ENCODE results near the gene SARM1. TPM values are rescaled to one million over a fixed set of nuclear protein-coding genes. Genes with fewer than 3 reads are reported as not detected.

The SARM1 gene
- total and polyA plus RNA-seq, 9 of the 15 experiments (the other 6 are each of a cell fraction or from before 2014, with no cell fraction given), result 0.04 to 0.55 (median 0.11) TPM; not detected in 2

GRCh38 chr17:28394337-28395116, 23.0 kb downstream of the SARM1 start:
- ChIA-PET POLR2A (interaction anchor here (0.6 to 1.9 kb wide), 8 partner anchors 9 to 725 kb away, joined by 3 to 8 read pairs (median 4); no protein-coding TSS in a partner anchor), CTCF (ENCODE audit: low intra/inter-chr PET ratio) (no interaction called here)
- no peak overlapping the region for H3K4me2 ChIP-seq (ENCODE audit: insufficient read depth, low read length)
- H3K9me1 ChIP-seq (ENCODE audit: control insufficient read depth, insufficient read depth, low read length), result no peaks in the 10 kb centered on the region
- H3K4me3 ChIP-seq, result no peak overlapping the region
- peaks cover 9 to 13% of the 10 kb centered on the region in 2 experiments; a peak in 4 of 5 replicates for H3K4me1 ChIP-seq (replicated peaks in 1 of 2; ENCODE audit: control insufficient read depth in 2 of 2, insufficient read depth in 2 of 2, low read length in 2 of 2)
- DNase-seq (ENCODE audit: extremely low read depth in 1 of 4, low spot score in 3 of 4) (peak in 1 of 4 experiments; percentile 17), FAIRE-seq (no peak), ATAC-seq (no peak)
- no peaks in the 10 kb centered on the region for H3K79me2 ChIP-seq (ENCODE audit: control insufficient read depth, insufficient read depth, low read length)
- intact Hi-C loops (cut with micrococcal nuclease) (no loop called here), in situ Hi-C loops (cut with MboI) (no loop called here)
- no peak overlapping the region for H3K27ac ChIP-seq (ENCODE audit: extremely low read depth, low read depth, low read length)
- H3K9ac ChIP-seq (ENCODE audit: insufficient read depth in 1 of 2, low read depth in 2 of 2, low read length in 2 of 2), result no peak overlapping the region
- 14% methylated on average over 7 of the region's 7 CpGs for WGBS (ENCODE audit: insufficient coverage, low coverage, missing lambda C conversion rate)
- H3K27me3 ChIP-seq (ENCODE audit: control insufficient read depth in 2 of 2, insufficient read depth in 2 of 2, low read length in 2 of 2), result no peaks in the 10 kb centered on the region
- no peaks in the 10 kb centered on the region for H3K9me3 ChIP-seq (replicated peaks; ENCODE audit: control insufficient read depth, insufficient read depth, low read depth, low read length)
- 0 out of 2 replicates have a peak, but pooled peaks cover 8% of the 10 kb centered on the region for H4K20me1 ChIP-seq (replicated peaks; ENCODE audit: control insufficient read depth, insufficient read depth, low read length)
- no TSS peak for BruUV-seq (replicated peaks)
- H3K36me3 ChIP-seq (ENCODE audit: control insufficient read depth, insufficient read depth, low read length), result no peaks in the 10 kb centered on the region
- H2AFZ ChIP-seq (ENCODE audit: low read depth, low read length), result no peak overlapping the region
- TF ChIP-seq ELF4 (CRISPR knock-in tag; IDR thresholded peaks at IDR 0.05) (0 out of 2 replicates have a peak, but pooled peaks have one; percentile 20), ATF4 (CRISPR knock-in tag; IDR thresholded peaks at IDR 0.05) (no peak), ZNF518B (CRISPR knock-in tag; IDR thresholded peaks at IDR 0.05) (no peak), TEAD4 (IDR thresholded peaks at IDR 0.05; ENCODE audit: low read length) (peak; percentile 63), TEAD4 (CRISPR knock-in tag; IDR thresholded peaks at IDR 0.05; ENCODE audit: borderline replicate concordance) (no peak), MTA2 (IDR thresholded peaks at IDR 0.05; ENCODE audit: low read depth) (0 out of 2 replicates have a peak, but pooled peaks have one; percentile 32), HMBOX1 (IDR thresholded peaks at IDR 0.05) (no peak), SAP30 (IDR thresholded peaks at IDR 0.05; ENCODE audit: borderline replicate concordance, insufficient read depth, low read depth, low read length, poor library complexity, severe bottlenecking) (no peak), ZNF280B (CRISPR knock-in tag; IDR thresholded peaks at IDR 0.05) (no peak), THAP12 (CRISPR knock-in tag; IDR thresholded peaks at IDR 0.05) (no peak), CBFA2T2 (conservative IDR thresholded peaks at IDR 0.05) (peak; percentile 54; the same call in 1 of the 2 replicates)

Data from K562 (cell line).